Panc1 (cell line): ENCODE measurements around the gene DNAJB4. TPM values are rescaled to one million over a fixed set of nuclear protein-coding genes. Genes with fewer than 3 reads are reported as not detected.
A peak's percentile ranks its signal among the peaks of the same experiment; 100 is the strongest.

ENCODE experiments used
- ATAC-seq: fragments of 200-7000 bp; cut with Tn5 transposase; 2 replicates; pipeline ENCODE4 v1.9.1; 2020; ENCODE audit warnings: mild to moderate bottlenecking, moderate library complexity
- BruUV-seq: library from RNA; stranded (reverse); fragments of 400-500 nt; replicated peaks from 2 replicates; lab custom pipeline; 2021; lab: Mats Ljungman, UMichigan
- CTCF ChIA-PET: fragments of 300-600 bp; sonication (Branson Sonifier 250); formaldehyde crosslinking; loops from one replicate; lab custom pipeline; 2022; ENCODE audit warnings: antibody characterized with exemption; lab: Charles Lee
- POLR2A ChIA-PET: fragments of 300-600 bp; sonication (Branson Sonifier 250); formaldehyde crosslinking; loops from one replicate; lab custom pipeline; 2022; ENCODE audit warnings: antibody characterized with exemption; lab: Charles Lee
- DNase-seq: peaks from one replicate; pipeline ENCODE4 v3.0.0-alpha.2; 2010; ENCODE audit warnings: low read depth, low spot score
- H3K27ac ChIP-seq: 2 replicates; pipeline ENCODE4 v1.5.1; 2011; ENCODE audit warnings: mild to moderate bottlenecking, low read length, inconsistent platforms
- H3K27me3 ChIP-seq: fragments of 200-500 bp; sonication (Bioruptor generic); 2 replicates; pipeline ENCODE4 v1.6.0; 2014; ENCODE audit warnings: low read length, inconsistent platforms; ENCODE audit not compliant: control insufficient read depth, insufficient read depth
- H3K36me3 ChIP-seq: fragments of 200-500 bp; sonication (Bioruptor generic); 2 replicates; pipeline ENCODE4 v1.5.1; 2014; ENCODE audit warnings: inconsistent platforms, mild to moderate bottlenecking, low read length, moderate library complexity; ENCODE audit not compliant: control insufficient read depth, insufficient read depth
- H3K4me1 ChIP-seq: 2 replicates; pipeline ENCODE4 v1.5.1; 2011; ENCODE audit warnings: inconsistent platforms, mild to moderate bottlenecking, low read length, moderate library complexity; ENCODE audit not compliant: control insufficient read depth, insufficient read depth
- H3K4me3 ChIP-seq, 2 experiments: 2 replicates each; pipeline ENCODE4 v1.5.1; 2011 to 2012; ENCODE audit warnings: low read depth in 2 of 2, low read length in 2 of 2, mild to moderate bottlenecking in 2 of 2, inconsistent platforms in 1 of 2, moderate library complexity in 1 of 2
- H3K9me3 ChIP-seq: fragments of 200-500 bp; sonication (Bioruptor generic); 2 replicates; pipeline ENCODE4 v1.5.1; 2014; ENCODE audit warnings: low read depth, mild to moderate bottlenecking, inconsistent platforms, low read length, moderate library complexity; ENCODE audit not compliant: control insufficient read depth, insufficient read depth
- CTCF ChIP-seq: fragments of 450-650 bp; IDR thresholded peaks from 2 replicates; pipeline ENCODE4 v1.5.1; 2017; ENCODE audit warnings: mild to moderate bottlenecking
- POLR2AphosphoS5 ChIP-seq: IDR thresholded peaks from 2 replicates; pipeline ENCODE4 v1.6.1; 2012; ENCODE audit warnings: mild to moderate bottlenecking, low read depth, low read length, moderate library complexity
- REST ChIP-seq, 2 experiments: IDR thresholded peaks; 2 replicates each; pipeline ENCODE4 v1.6.1; 2011 to 2012; ENCODE audit warnings: low read depth in 2 of 2, control low read depth in 1 of 2, low read length in 1 of 2, mild to moderate bottlenecking in 1 of 2, moderate library complexity in 1 of 2; ENCODE audit not compliant: insufficient read depth in 1 of 2
- SIN3A ChIP-seq: IDR thresholded peaks from 2 replicates; pipeline ENCODE4 v1.6.1; 2012; ENCODE audit warnings: low read depth, mild to moderate bottlenecking, low read length, moderate library complexity, borderline replicate concordance; ENCODE audit not compliant: insufficient read depth
- TCF7L2 ChIP-seq: IDR thresholded peaks from 2 replicates; pipeline ENCODE4 v1.6.1; 2011; ENCODE audit warnings: mild to moderate bottlenecking, low read depth, low read length, inconsistent platforms
- in situ Hi-C: cut with HindIII; loops from 2 replicates; pipeline ENCODE4 v1.10.0; 2016; ENCODE audit warnings: low sequenced_read_pairs, low pct_unique_long_range_greater_than_20kb
- intact Hi-C: fragments of 100-400 bp; cut with micrococcal nuclease; formaldehyde crosslinking; loops from one replicate; pipeline ENCODE4 v1.10.0; 2022; ENCODE audit not compliant: unreplicated experiment
- total RNA-seq: library from RNA; stranded (reverse); gene quantifications from one replicate; pipeline ENCODE4 v1.2.1, GENCODE V29; 2021; ENCODE audit not compliant: unreplicated experiment

Gene DNAJB4
- total RNA-seq, 1 experiment from 2014 or later = 14.9 TPM

- peaks cover 18% of the 10 kb centered on the region for H3K36me3 ChIP-seq
- DNase-seq (no peak), ATAC-seq (no peak)
- CTCF ChIA-PET = no interaction called here
- intact Hi-C loops (loop anchor here (5.0 kb wide), 1 partner anchor 134 kb away; no protein-coding TSS in a partner anchor), in situ Hi-C loops (no loop called here)
- peak overlapping the region; percentile 96 to 100 for H3K4me3 ChIP-seq
- no peaks in the 10 kb centered on the region for H3K27me3 ChIP-seq
- H3K4me1 ChIP-seq = peaks cover 18% of the 10 kb centered on the region
- POLR2A ChIA-PET = interaction anchor here (0.8 to 0.9 kb wide), 2 partner anchors 26 to 27 kb away, joined by 3 to 8 read pairs; partner anchors contain the start of gene DNAJB4
- TF ChIP-seq CTCF = no peak
- TF ChIP-seq TCF7L2 = no peak
- TF ChIP-seq POLR2AphosphoS5 = no peak
- TF ChIP-seq REST (IDR thresholded peaks at IDR 0.05; ENCODE audit: insufficient read depth in 1 of 2, low read depth in 2 of 2, low read length in 1 of 2) = no peak
- TF ChIP-seq SIN3A = 0 out of 2 replicates have a peak, but pooled peaks have one; percentile 19
- H3K27ac ChIP-seq = peak overlapping the region; percentile 100
- no peaks in the 10 kb centered on the region for H3K9me3 ChIP-seq
- no TSS peak for BruUV-seq
Observed at GRCh38 chr1:77977989-77978292, 26.8 kb upstream of the DNAJB4 start.

GRCh38 chr1:77978293-77978968, 26.3 kb upstream of the DNAJB4 start:
- BruUV-seq = TSS peak; percentile 85
- peaks cover 18% of the 10 kb centered on the region for H3K36me3 ChIP-seq

More at GRCh38 chr1:77978293-77978968, 26.3 kb upstream of the DNAJB4 start:
- Histone ChIP-seq H3K4me3 (peak overlapping the region; percentile 96 to 100), H3K9me3 (no peaks in the 10 kb centered on the region), H3K27me3 (no peaks in the 10 kb centered on the region), H3K27ac (peak overlapping the region; percentile 100), H3K4me1 (peaks cover 18% of the 10 kb centered on the region)
- intact Hi-C loops (loop anchor here (5.0 kb wide), 1 partner anchor 134 kb away; no protein-coding TSS in a partner anchor), in situ Hi-C loops (no loop called here)
- ChIA-PET POLR2A (interaction anchor here (0.5 to 0.9 kb wide), 3 partner anchors 15 to 75 kb away, joined by 5 to 9 read pairs (median 8); partner anchors contain the start of gene DNAJB4), CTCF (interaction anchor here (1.2 kb wide), 1 partner anchor 136 kb away, joined by 6 read pairs; no protein-coding TSS in a partner anchor)
- peak; percentile 45 for DNase-seq
- peak; percentile 70 for ATAC-seq
- no peak for TF ChIP-seq REST (IDR thresholded peaks at IDR 0.05; ENCODE audit: insufficient read depth in 1 of 2, low read depth in 2 of 2, low read length in 1 of 2)
- 0 out of 2 replicates have a peak, but pooled peaks have one; percentile 10 for TF ChIP-seq SIN3A
